NOMO-1 treated with DMSO at 0.1 percent for 48 hours (cell line): ENCODE measurements around the gene RNF207.

Experiments
- DNase-seq: peaks from one replicate; lab custom pipeline; 2025; ENCODE audit not compliant: unreplicated experiment; lab: John Stamatoyannopoulos, UW

RNF207 gene

DNA sequence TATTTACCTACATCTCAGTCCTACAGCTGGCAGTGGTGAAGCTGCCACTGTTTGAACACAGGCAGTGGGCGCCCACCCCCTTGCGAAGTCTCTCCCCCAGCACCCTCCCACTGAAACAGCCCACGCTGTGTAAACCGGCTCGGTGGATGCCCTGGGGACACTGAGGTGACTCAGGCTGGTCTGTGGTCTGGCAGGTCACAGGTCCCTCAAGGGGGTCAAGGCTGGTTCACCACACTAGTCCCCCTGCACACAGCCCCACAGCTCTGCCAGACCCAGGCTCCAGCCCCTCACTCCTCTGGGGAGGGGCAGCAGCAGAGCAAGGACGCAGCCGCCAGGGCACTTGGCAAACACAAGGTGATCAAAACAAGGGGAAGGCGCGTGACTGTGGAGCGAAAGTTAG, 33.4 kb upstream of the RNF207 start:
- DNase-seq, result no peak

- DNase-seq, result no peak
Observed at GRCh38 chr1:6174621-6175410, 31.1 kb upstream of the RNF207 start.

DNA sequence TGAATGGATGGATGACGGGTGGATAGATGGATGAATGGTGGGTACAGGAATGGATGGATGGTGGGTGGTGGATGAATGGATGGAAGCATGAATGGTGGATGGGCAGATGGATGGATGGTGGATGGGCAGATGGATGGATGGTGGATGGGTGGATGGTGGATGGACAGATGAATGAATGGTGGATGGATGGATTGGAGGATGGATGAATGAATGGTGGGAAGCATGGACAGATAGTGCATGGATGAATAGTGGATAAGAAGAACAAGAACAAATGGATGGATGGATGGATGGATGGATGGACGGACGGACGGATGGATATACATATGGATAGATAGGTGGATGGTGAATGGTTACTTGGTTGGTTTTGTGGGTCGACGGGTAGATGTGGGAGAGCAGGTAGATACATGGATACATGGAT, 30.5 kb upstream of the RNF207 start:
- no peak for DNase-seq

DNA sequence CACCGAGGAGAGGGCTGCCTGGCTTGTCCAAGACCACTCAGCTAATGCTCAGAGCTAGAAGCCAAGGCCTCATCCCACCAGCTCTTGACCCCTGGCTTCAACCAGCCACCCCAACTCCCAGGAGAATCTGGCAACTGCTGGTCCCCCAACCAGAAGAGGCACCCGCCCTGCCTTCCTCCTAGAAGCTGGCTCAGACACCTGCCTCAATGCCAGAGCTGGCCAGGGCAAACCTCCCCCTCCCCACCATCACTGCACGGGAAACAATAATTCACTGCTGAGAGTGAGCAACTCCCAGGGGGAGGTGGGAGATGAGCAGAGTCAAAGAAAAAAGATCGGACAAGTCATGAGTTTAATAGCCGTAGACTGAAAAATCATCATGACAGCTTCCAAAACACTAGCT, 29.1 kb upstream of the RNF207 start:
- DNase-seq, result no peak

DNA sequence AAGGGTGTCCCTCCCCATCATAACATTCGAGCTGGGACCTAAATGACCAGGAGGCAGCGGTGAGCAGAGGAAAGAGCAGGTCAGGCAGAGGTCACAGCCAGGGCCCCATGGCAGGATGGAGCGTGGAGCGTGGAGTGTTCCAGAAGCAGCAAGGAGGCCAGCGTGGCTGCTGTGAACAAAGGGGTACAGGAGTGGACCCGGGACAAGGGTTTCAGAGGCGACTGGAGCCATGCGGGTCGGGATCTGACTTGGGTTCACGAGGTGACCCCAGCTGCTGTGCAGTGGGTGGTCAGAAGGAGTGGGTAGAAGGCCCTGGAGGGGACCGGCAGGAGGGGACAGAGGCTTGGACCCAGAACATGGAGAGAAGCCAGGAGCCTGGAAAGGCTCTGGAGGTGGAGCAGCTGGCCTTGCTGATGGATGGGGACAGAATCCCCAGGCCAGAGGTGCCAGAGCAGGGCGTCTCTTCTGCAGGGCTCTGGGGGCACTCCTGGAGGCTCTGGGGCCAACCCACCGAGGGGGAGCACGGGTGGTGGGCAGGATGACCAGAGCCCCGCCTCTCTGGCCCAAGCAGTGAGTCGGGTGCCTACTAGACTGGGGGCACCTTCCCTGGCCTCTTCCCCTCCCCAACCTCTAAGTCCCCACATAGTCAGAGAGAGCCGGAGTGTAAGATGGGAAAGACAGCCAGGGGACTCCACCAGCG, 28.1 kb upstream of the RNF207 start:
- DNase-seq, result no peak

GRCh38 chr1:6178751-6179563, 27.0 kb upstream of the RNF207 start:
- DNase-seq, result no peak

DNA sequence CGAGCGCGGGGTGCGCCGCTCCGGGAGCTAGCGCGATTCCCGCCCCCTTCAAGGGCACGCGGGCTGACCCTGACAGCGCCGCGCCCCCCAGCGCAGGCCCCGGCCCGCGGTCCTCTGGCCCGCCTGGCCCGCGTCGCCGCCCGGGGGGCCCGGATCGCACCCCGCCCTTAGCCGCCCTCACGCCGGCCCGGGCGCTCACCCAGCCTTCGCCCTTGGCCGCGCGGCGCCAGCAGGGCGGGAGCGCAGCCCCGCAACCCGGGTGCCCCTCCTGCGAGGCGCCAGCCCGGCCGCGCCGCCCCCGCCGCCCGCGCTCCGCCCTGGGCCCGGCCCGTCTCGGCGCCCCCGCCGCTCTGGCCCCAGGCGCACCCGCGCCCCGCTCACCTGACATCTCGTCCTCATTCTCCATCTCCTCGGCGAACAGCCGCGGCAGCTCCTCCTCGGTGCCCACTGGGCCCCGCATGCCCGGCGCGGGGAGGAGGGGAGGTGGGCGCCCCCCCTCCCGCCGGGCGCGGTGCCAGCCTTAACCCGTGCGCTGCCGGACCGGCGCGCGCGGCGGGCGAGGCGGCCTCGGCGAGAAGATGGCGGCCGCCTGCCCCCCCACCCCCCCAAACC, 26.2 kb upstream of the RNF207 start:
- no peak for DNase-seq

DNA sequence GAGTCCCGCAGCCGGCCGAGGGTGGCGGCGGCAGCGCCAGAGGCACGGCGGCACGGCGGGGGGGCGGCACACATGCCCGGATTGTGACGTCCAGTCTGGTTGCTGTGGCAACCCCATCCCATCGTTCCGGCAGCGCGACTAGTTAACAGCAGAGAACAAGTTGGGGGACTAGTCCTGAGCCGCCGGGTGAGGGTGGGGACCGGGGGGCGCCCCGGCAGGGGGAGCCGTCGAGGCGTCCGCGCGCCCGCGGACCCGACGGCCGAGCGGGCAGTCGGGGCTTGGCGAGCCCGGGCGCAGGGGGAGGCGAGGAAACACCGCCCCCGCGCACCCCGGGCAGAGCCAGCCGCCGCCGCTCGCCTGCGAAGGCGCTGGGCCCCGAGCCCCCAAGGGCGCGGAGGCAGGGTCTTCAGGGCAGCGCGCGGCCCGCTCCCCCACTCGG, 25.6 kb upstream of the RNF207 start, which contains the start of gene CHD5:
CHD5 (minus strand) TSS at position 54 of the 439 bp plus-strand sequence. CDS start 298 bp downstream, outside the sequence.
- no peak for DNase-seq

DNA sequence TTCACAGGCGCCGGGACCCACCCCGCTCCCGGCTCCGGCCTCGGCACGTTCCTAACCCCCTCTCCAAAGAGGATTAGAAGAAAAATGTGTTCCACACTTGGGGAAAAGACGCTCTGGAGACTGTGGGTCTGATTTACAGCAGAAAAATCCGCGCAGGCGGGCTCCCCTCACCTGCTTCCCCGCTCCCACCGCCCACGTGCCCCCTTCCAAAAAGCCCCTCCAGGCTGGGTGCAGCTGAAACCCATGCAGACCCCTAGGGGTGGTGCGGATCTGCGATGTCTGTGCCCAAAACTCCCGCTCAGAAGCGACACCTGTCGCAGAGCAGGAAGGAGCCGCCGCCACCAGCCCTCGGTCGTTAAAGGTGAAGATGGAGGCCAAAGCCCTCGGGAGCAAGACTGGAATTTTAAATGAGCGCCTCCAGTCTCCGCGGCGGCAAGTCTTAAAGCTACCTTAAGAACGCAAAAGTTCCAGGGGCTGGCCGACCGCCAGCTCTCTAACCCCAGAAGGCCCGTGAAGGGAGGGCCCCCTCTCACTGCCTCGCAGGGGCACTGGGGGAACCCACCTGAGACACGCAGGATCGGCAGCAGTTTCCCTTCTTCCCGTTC, 25.1 kb upstream of the RNF207 start:
- no peak for DNase-seq

DNA sequence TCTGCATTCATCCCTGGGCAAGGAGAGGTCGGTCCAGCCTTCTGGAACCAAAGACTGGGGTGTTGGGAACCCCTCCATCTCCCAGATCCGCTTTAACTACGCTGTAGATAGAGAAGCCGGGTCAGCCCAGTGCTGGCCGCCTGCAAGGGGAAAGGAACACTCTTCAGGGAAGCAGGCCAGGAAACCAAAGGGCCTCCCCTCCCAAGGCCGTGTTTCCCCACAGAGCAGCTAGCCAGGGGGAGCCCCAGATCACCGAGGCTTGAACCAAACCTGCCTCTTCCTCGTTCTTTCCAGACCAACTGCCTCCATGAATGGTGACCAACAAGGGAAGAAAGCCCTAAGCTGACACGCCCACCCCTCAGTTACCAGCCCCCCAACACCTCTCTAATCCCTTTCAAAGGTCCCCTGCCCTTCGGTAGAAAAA, 24.6 kb upstream of the RNF207 start:
- DNase-seq, result no peak

- DNase-seq, result no peak
Observed at GRCh38 chr1:6183520-6183989, 22.4 kb upstream of the RNF207 start.

GRCh38 chr1:6184083-6184783, 21.7 kb upstream of the RNF207 start:
- DNase-seq, result no peak

GRCh38 chr1:6185151-6185550, 20.8 kb upstream of the RNF207 start:
- DNase-seq, result no peak

- DNase-seq, result no peak
Observed at GRCh38 chr1:6185635-6186382, 20.1 kb upstream of the RNF207 start.

DNA sequence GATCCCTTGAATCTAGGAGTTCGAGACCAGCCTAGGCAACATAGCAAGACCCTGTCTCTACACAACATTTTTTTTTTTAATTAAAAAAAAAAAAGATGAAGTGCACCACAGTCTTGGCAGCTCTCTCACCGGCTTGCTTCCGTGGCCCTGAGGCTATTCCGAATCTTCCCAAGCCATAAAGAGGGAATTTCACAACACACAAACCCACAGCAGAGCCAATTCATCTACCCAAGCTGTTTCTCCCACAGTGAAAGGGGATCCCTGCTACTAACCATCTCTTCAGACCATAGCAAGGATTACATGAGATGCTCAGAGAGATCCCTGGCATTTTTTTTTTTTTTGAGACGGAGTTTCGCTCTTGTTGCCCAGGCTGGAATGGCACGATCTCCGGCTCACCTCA, 17.5 kb upstream of the RNF207 start:
- no peak for DNase-seq

- no peak for DNase-seq
Observed at GRCh38 chr1:6191968-6192367, 14.0 kb upstream of the RNF207 start.

DNA sequence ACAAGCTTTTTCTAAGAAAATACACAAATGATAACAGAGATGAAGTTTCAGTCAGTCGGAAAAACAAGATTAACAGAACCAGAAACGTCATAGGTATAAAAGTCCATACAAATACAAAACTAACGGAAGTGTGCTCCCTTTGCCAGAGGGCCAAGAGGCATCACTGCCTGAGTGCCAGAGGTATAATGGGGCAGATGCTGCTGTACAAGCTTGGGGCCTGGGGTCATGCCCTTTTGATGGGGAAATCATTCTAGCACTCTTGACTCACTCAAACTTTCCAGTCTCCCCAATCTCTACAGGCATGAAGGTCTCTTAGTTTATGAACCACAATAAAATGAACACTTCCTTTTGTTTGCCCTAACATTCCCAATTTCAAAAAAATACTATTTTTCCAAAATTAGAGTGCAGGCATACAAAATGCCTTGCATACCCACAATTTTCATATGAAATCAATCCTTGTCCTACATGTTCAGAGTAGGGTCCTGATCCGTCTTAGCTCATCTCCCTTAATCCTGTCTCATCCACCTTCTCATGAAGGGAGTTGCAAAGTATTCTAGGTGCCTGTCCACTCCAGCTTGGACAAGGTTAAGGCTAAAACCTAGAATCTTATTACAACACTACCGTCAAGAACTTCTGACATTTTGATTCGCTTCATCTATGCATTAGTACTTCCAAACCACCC, 8.0 kb upstream of the RNF207 start:
- DNase-seq, result no peak

- DNase-seq, result no peak
Observed at GRCh38 chr1:6198646-6199297, 7.1 kb upstream of the RNF207 start.
